Mononuclear cell (primary cell): ENCODE data around the gene DDX24. TPM values are rescaled to one million over a fixed set of nuclear protein-coding genes. Genes with fewer than 3 reads are reported as not detected.

ENCODE experiments used
- H3K27me3 ChIP-seq: 2 replicates; pipeline ENCODE4 v1.6.0; 2011; ENCODE audit warnings: low read length, control low read depth; ENCODE audit not compliant: insufficient read depth
- H3K4me1 ChIP-seq: 2 replicates; pipeline ENCODE4 v1.5.1; 2011; ENCODE audit warnings: mild to moderate bottlenecking, low read length, control low read depth; ENCODE audit not compliant: insufficient read depth
- H3K4me3 ChIP-seq: 2 replicates; pipeline ENCODE4 v1.5.1; 2011; ENCODE audit warnings: mild to moderate bottlenecking, low read length, moderate library complexity
- H3K9me3 ChIP-seq: 2 replicates; pipeline ENCODE4 v1.5.1; 2011; ENCODE audit warnings: low read depth, mild to moderate bottlenecking, control low read depth, low read length
- total RNA-seq: library from RNA; depleted of rRNA; stranded (reverse); fragments of >200 nt; gene quantifications from one replicate; pipeline ENCODE4 v1.2.3, GENCODE V29; 2012

DDX24 gene
- total RNA-seq, 1 donor, result 319 TPM

DNA sequence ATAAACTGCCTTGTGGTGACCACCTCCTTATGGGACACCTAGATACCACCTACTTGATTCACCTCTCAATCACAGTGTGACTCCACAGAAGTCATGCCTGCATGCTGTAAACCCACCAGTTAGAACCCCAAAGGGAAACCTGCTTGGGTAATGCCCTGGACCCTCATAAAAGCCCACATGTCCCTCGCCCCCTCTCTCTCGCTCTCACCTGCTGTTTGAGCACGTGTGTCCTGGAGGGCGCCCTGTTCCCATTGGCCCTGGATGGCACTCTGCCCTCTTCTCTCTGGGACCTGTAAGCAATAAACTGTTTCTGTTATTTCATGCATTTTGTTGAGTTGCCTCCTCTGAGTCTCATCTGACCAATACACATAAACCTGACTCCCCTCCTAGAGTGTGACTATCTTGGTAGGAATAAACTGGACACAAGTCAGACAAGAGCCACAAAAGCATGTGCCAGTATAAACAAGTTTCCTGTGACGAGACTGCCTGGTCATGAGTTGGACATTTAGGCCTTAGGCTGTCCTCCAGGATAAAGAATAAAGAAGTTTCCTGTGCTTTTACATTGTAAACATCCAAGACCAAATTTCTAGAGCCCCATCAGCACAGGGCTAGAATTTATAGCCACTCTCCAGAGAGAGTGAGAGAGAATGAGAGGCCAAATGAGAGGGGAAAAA is 39.8 kb upstream of the DDX24 start:
- Histone ChIP-seq H3K4me3 (no peak overlapping the region), H3K4me1 (no peaks in the 10 kb centered on the region), H3K9me3 (no peaks in the 10 kb centered on the region), H3K27me3 (no peaks in the 10 kb centered on the region)

DNA sequence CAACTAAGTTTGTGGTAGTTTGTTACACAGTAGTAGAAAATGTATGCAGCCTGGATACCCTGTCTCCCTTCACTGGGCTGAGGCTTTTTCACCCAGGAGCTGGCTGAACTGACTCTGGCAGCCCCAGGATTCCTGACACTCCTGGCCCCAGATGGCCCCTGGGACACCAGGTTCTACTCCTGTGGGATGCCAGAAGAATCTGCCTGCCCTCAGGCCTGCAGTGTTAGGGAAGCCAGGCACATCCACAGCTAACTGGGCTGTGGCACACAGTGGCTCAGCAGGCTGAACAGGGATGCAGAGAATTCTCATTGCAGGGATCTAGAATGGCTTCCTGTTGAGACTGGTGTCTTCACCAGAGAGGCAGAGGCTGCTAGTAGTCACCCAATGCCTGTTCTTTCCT is 38.1 kb upstream of the DDX24 start:
- Histone ChIP-seq H3K27me3 (no peaks in the 10 kb centered on the region), H3K4me3 (no peak overlapping the region), H3K4me1 (no peaks in the 10 kb centered on the region), H3K9me3 (no peaks in the 10 kb centered on the region)

GRCh38 chr14:94117856-94118255 is 36.9 kb upstream of the DDX24 start:
- Histone ChIP-seq H3K27me3 (no peaks in the 10 kb centered on the region), H3K9me3 (no peaks in the 10 kb centered on the region), H3K4me1 (no peaks in the 10 kb centered on the region), H3K4me3 (no peak overlapping the region)

GRCh38 chr14:94116701-94117100 is 35.7 kb upstream of the DDX24 start:
- Histone ChIP-seq H3K4me3 (no peak overlapping the region), H3K9me3 (no peaks in the 10 kb centered on the region), H3K4me1 (no peaks in the 10 kb centered on the region), H3K27me3 (no peaks in the 10 kb centered on the region)

DNA sequence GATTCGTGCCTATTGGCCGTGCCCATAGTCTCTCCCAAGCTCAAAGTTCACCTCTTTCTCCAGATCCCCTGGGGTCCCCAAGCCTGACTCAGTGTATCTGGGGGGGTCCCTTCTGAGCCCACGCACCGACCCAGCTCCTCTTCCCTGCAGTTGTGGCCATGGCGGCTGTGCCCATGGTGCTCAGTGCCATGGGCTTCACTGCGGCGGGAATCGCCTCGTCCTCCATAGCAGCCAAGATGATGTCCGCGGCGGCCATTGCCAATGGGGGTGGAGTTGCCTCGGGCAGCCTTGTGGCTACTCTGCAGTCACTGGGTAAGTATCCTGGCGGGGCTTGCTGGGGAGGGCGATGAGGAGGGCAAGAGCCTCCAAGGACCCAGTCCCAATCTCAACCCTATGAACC is 34.6 kb upstream of the DDX24 start:
- Histone ChIP-seq H3K27me3 (no peaks in the 10 kb centered on the region), H3K9me3 (no peaks in the 10 kb centered on the region), H3K4me1 (no peaks in the 10 kb centered on the region), H3K4me3 (no peak overlapping the region)

- Histone ChIP-seq H3K4me1 (no peaks in the 10 kb centered on the region), H3K9me3 (no peaks in the 10 kb centered on the region), H3K4me3 (no peak overlapping the region), H3K27me3 (no peaks in the 10 kb centered on the region)
Measured at GRCh38 chr14:94115058-94115591, 34.1 kb upstream of the DDX24 start.

DNA sequence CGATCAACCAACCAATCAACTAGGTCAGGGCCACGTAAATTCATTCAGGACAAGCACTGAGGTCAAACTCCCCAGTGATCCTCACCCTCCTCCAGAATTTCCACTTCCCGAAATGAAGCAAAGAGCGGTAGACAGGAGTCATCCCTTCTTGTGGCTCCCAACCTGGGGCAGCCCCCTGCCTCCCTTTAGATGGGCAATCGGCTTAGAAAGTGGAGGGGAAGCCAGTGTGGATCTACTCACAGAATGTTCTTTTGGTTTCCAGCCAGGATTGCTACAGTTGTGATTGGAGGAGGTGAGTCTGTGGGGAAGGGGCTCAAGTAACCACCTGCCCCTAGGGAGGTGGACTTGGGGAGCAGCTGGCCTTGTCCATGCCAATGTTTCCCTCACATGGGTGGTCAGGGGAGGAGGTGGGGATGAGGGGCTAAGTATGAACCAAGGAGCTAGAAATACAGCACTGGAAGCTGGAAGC is 33.6 kb upstream of the DDX24 start:
- no peaks in the 10 kb centered on the region for H3K9me3 ChIP-seq
- no peaks in the 10 kb centered on the region for H3K4me1 ChIP-seq
- no peak overlapping the region for H3K4me3 ChIP-seq
- no peaks in the 10 kb centered on the region for H3K27me3 ChIP-seq

GRCh38 chr14:94113908-94114588 is 33.0 kb upstream of the DDX24 start:
- no peaks in the 10 kb centered on the region for H3K27me3 ChIP-seq

GRCh38 chr14:94113490-94113889 is 32.5 kb upstream of the DDX24 start:
- H3K4me3 ChIP-seq, result no peak overlapping the region
- no peaks in the 10 kb centered on the region for H3K27me3 ChIP-seq
- no peaks in the 10 kb centered on the region for H3K4me1 ChIP-seq
- H3K9me3 ChIP-seq, result no peaks in the 10 kb centered on the region

More at GRCh38 chr14:94113908-94114588, 33.0 kb upstream of the DDX24 start:
- no peaks in the 10 kb centered on the region for H3K4me1 ChIP-seq
- no peaks in the 10 kb centered on the region for H3K9me3 ChIP-seq
- no peak overlapping the region for H3K4me3 ChIP-seq

GRCh38 chr14:94113073-94113472 is 32.1 kb upstream of the DDX24 start:
- no peaks in the 10 kb centered on the region for H3K4me1 ChIP-seq
- no peak overlapping the region for H3K4me3 ChIP-seq
- no peaks in the 10 kb centered on the region for H3K27me3 ChIP-seq
- no peaks in the 10 kb centered on the region for H3K9me3 ChIP-seq

DNA sequence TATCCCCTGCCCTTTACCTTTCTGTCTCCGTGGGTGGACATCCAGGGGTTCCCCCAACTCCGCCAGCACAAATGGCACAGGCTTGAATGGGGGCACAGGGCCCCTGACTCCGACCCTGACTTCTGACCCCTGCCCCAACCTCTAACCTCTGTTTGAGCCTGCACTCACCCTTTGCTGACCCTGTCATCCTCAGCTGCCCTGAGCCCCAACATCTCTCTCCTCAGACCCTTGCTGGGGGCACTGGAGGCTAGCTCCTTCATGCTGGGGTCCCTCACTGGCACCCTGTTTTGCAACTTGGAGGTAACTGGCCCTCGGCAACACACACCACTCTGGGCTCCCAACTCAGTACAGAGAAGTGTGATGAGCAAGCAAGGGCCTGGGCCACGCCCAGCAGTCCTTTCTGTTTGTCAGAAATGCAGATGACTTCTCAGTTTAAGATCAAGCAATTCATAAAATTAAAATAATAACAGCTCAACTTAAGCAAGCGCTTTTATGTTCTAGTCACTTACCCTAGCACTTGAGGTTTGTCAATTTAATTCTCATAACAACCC is 31.6 kb upstream of the DDX24 start:
- Histone ChIP-seq H3K9me3 (no peaks in the 10 kb centered on the region), H3K4me1 (no peaks in the 10 kb centered on the region), H3K27me3 (no peaks in the 10 kb centered on the region), H3K4me3 (no peak overlapping the region)

DNA sequence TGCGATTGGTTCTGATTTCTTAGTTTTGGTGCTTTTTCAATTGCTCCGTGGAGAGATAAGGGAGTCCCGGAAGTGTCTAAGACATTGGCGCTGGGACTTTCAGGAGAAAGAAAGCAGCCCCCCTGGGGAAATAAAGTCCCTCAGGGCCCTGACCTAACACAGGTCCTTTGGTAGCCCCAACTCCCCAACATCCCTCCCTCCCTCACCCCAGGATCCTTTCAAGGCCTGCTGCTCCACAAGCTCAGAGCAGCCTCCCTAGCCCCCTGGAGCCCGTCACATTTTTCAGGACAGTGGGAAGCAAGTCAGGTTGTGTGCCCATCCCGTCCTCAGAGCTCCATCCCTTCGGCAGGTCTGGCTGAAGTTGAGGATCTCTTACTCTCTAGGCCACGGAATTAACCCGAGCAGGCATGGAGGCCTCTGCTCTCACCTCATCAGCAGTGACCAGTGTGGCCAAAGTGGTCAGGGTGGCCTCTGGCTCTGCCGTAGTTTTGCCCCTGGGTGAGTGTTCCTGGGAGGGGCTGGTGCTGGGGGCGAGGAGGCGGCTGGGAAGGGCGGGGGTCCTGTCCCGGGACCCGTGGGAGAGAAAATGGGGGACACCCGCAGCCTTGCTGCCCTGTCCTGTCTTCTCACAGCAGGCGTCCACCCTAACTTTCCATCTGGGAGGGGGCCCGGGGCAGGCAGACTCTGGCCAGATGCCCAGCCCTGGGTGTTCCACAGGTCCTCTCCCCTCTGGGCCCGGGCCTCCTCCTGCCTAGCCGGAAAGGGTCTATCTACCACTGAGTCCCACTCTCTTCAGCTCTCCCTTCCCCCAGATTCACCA is 30.5 kb upstream of the DDX24 start:
- Histone ChIP-seq H3K4me1 (no peaks in the 10 kb centered on the region), H3K9me3 (no peaks in the 10 kb centered on the region), H3K4me3 (no peak overlapping the region), H3K27me3 (no peaks in the 10 kb centered on the region)

DNA sequence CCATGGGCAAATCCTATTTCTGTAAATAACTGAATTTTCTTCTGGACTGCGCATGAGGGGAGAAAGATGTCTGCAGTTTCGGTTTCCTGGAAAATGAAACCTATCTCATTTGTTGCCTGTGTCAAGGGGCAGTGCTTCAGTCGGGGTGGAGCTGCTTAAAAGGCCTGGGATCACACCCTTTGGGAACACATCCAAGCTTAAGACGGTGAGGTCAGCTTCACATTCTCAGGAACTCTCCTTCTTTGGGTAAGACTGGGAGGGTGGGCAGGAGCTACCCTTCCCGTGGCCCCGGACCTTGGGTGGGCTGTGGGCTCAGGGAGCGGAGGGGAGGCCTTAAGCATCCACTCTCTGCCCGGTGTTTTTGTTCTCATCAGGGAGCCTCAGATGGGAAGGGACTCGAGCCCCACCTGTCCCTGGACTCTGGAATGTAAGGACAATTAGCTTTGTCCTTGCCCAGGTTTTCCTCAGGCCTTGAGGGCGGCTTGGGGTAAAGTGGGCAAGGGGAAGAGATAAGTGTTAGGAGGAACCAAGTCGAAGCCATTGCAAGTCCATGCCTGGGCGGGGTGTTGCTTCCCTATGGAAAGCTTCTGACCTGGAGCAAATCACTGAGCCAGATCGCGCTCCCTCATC is 29.7 kb upstream of the DDX24 start, which contains the start of gene IFI27:
TSS of gene IFI27 (plus strand) at position 185 of the 630 bp plus-strand sequence.
- Histone ChIP-seq H3K4me1 (no peaks in the 10 kb centered on the region), H3K9me3 (no peaks in the 10 kb centered on the region), H3K27me3 (no peaks in the 10 kb centered on the region), H3K4me3 (no peak within 1 kb of the TSS)

GRCh38 chr14:94109915-94110250 is 28.9 kb upstream of the DDX24 start:
- no peaks in the 10 kb centered on the region for H3K27me3 ChIP-seq

More at GRCh38 chr14:94109915-94110250, 28.9 kb upstream of the DDX24 start:
- Histone ChIP-seq H3K4me3 (no peak overlapping the region), H3K9me3 (no peaks in the 10 kb centered on the region), H3K4me1 (no peaks in the 10 kb centered on the region)
